DND-41 (cell line): ENCODE results near the gene DESI1.
"Not testable (repeated sequence)": the region's sequence is repeated elsewhere in the genome, so short reads cannot be mapped to it uniquely, and the experiment has no call there.

Source experiments
- ATAC-seq: fragments of 200-7000 bp; cut with Tn5 transposase; 3 replicates; pipeline ENCODE4 v1.9.1; 2021; ENCODE audit warnings: low read depth; ENCODE audit not compliant: insufficient read depth
- DNase-seq: peaks from one replicate; pipeline ENCODE4 v3.0.0-alpha.2; 2020
- H2AFZ ChIP-seq: 2 replicates; pipeline ENCODE4 v1.6.0; 2012; ENCODE audit warnings: low read depth, low read length
- H3K27ac ChIP-seq: 2 replicates; pipeline ENCODE4 v1.5.1; 2012; ENCODE audit warnings: low read length, inconsistent platforms
- H3K27me3 ChIP-seq: fragments of 200-600 bp; sonication (generic); 2 replicates; pipeline ENCODE4 v1.6.0; 2012; ENCODE audit warnings: low read length, mild to moderate bottlenecking, inconsistent platforms; ENCODE audit not compliant: insufficient read depth, poor library complexity
- H3K36me3 ChIP-seq: 2 replicates; pipeline ENCODE4 v1.5.1; 2012; ENCODE audit warnings: low read length, inconsistent platforms; ENCODE audit not compliant: insufficient read depth
- H3K4me1 ChIP-seq: 2 replicates; pipeline ENCODE4 v1.5.1; 2012; ENCODE audit warnings: mild to moderate bottlenecking, low read length; ENCODE audit not compliant: insufficient read depth
- H3K4me2 ChIP-seq: 2 replicates; pipeline ENCODE4 v1.6.0; 2012; ENCODE audit warnings: mild to moderate bottlenecking, moderate library complexity, low read length, inconsistent platforms; ENCODE audit not compliant: insufficient read depth
- H3K4me3 ChIP-seq, 2 experiments: fragments of 200-600 bp in 1 of 2; shearing (Covaris generic) in 1 of 2; 2 replicates each; pipeline ENCODE4 v1.5.1; 2012 to 2016; ENCODE audit warnings: inconsistent platforms in 2 of 2, low read length in 2 of 2, mild to moderate bottlenecking in 2 of 2, low read depth in 1 of 2, moderate library complexity in 1 of 2
- H3K79me2 ChIP-seq: 2 replicates; pipeline ENCODE4 v1.6.0; 2012; ENCODE audit warnings: low read length, inconsistent platforms; ENCODE audit not compliant: insufficient read depth
- H3K9ac ChIP-seq: 2 replicates; pipeline ENCODE4 v1.6.0; 2012; ENCODE audit warnings: low read depth, mild to moderate bottlenecking, inconsistent platforms, low read length, moderate library complexity
- H3K9me3 ChIP-seq: 2 replicates; pipeline ENCODE4 v1.5.1; 2012; ENCODE audit warnings: low read length, moderate library complexity, mild to moderate bottlenecking, inconsistent platforms; ENCODE audit not compliant: insufficient read depth, severe bottlenecking
- H4K20me1 ChIP-seq: 2 replicates; pipeline ENCODE4 v1.6.0; 2012; ENCODE audit warnings: low read length; ENCODE audit not compliant: insufficient read depth
- CTCF ChIP-seq: IDR thresholded peaks from 2 replicates; pipeline ENCODE4 v1.5.1; 2012; ENCODE audit warnings: borderline replicate concordance, low read length, moderate library complexity, mild to moderate bottlenecking; ENCODE audit not compliant: poor library complexity, severe bottlenecking; ENCODE audit errors: extremely low read depth
- EZH2 ChIP-seq: IDR thresholded peaks from 3 replicates; pipeline ENCODE4 v1.6.1; 2012; ENCODE audit warnings: borderline replicate concordance, low read depth, mild to moderate bottlenecking, moderate library complexity, low read length, inconsistent platforms; ENCODE audit not compliant: severe bottlenecking

The DESI1 gene

GRCh38 chr22:41664490-41664889, 43.6 kb upstream of the DESI1 start:
- H3K4me1 ChIP-seq = peaks cover 20% of the 10 kb centered on the region
- no peaks in the 10 kb centered on the region for H3K9me3 ChIP-seq
- no peaks in the 10 kb centered on the region for H3K27me3 ChIP-seq
- no peaks in the 10 kb centered on the region for H4K20me1 ChIP-seq
- DNase-seq (no peak), ATAC-seq (no peak)
- H3K4me2 ChIP-seq = no peak overlapping the region
- H2AFZ ChIP-seq = no peak overlapping the region
- no peak overlapping the region for H3K4me3 ChIP-seq
- H3K9ac ChIP-seq = no peak overlapping the region
- no peak for TF ChIP-seq CTCF
- TF ChIP-seq EZH2 = no peak
- H3K36me3 ChIP-seq = peaks cover 59% of the 10 kb centered on the region
- no peak overlapping the region for H3K27ac ChIP-seq
- peaks cover 5% of the 10 kb centered on the region; the same call in 1 of the 2 replicates for H3K79me2 ChIP-seq

- not testable (repeated sequence) for H3K9ac ChIP-seq, DNase-seq, H3K27ac ChIP-seq, H3K4me3 ChIP-seq, H3K79me2 ChIP-seq, H3K4me2 ChIP-seq, H3K27me3 ChIP-seq, H2AFZ ChIP-seq, ATAC-seq, H3K9me3 ChIP-seq, H4K20me1 ChIP-seq
- peaks cover 68% of the 10 kb centered on the region for H3K36me3 ChIP-seq
- H3K4me1 ChIP-seq = peaks cover 20% of the 10 kb centered on the region
Observed at GRCh38 chr22:41663594-41663993, 42.8 kb upstream of the DESI1 start.

- H3K36me3 ChIP-seq = peaks cover 86% of the 10 kb centered on the region
- DNase-seq (no peak), ATAC-seq (no peak)
- H3K4me3 ChIP-seq = no peak overlapping the region
- TF ChIP-seq CTCF = no peak
- TF ChIP-seq EZH2 = no peak
- 0 out of 2 replicates have a peak, but pooled peaks cover under 1% of the 10 kb centered on the region for H4K20me1 ChIP-seq
- no peak overlapping the region for H3K27ac ChIP-seq
- no peak overlapping the region for H3K9ac ChIP-seq
- no peaks in the 10 kb centered on the region for H3K27me3 ChIP-seq
- no peak overlapping the region for H3K4me2 ChIP-seq
- H2AFZ ChIP-seq = no peak overlapping the region
- H3K4me1 ChIP-seq = peaks cover 8% of the 10 kb centered on the region
- no peaks in the 10 kb centered on the region for H3K9me3 ChIP-seq
- no peaks in the 10 kb centered on the region for H3K79me2 ChIP-seq
Observed at GRCh38 chr22:41661713-41662112, 40.9 kb upstream of the DESI1 start.

- DNase-seq = no peak
- no peak overlapping the region for H3K9ac ChIP-seq
- no peaks in the 10 kb centered on the region for H3K27me3 ChIP-seq
- no peak for TF ChIP-seq CTCF
- TF ChIP-seq EZH2 = no peak
- H4K20me1 ChIP-seq = peaks cover 3% of the 10 kb centered on the region; the same call in 1 of the 2 replicates
- no peak overlapping the region for H3K27ac ChIP-seq
- no peaks in the 10 kb centered on the region for H3K9me3 ChIP-seq
- no peak overlapping the region for H2AFZ ChIP-seq
- no peaks in the 10 kb centered on the region for H3K79me2 ChIP-seq
- H3K36me3 ChIP-seq = peaks cover 90% of the 10 kb centered on the region
- no peak overlapping the region for H3K4me3 ChIP-seq
- H3K4me1 ChIP-seq = peaks cover 3% of the 10 kb centered on the region
- no peak for ATAC-seq
- H3K4me2 ChIP-seq = no peak overlapping the region
Observed at GRCh38 chr22:41661088-41661487, 40.2 kb upstream of the DESI1 start.
